ENCODE results near the gene INCA1.

INCA1 gene

GRCh38 chr17:4948166-4948930, 49.0 kb downstream of the INCA1 start, which contains the start of gene PFN1:
Gene PFN1, minus strand, starts transcription at chr17:4948530. Its CDS starts 136 bp downstream, at chr17:4948394.
- peak; percentile 94 for DNase-seq (ENCODE audit: low spot score)

- peak; percentile 78 for DNase-seq (ENCODE audit: low spot score)
These were observed 49.7 kb downstream of the INCA1 start for GRCh38 chr17:4947411-4948165.

- DNase-seq (ENCODE audit: low spot score), result no peak
These were observed 50.3 kb downstream of the INCA1 start for GRCh38 chr17:4947010-4947410.

- no peak for DNase-seq (ENCODE audit: low spot score)
These were observed 50.9 kb downstream of the INCA1 start for GRCh38 chr17:4946312-4946976.

- no peak for DNase-seq (ENCODE audit: low spot score)
These were observed 51.4 kb downstream of the INCA1 start for GRCh38 chr17:4945944-4946280.

- DNase-seq (ENCODE audit: low spot score), result peak; percentile 92
These were observed 52.0 kb downstream of the INCA1 start for GRCh38 chr17:4945176-4945943.

GRCh38 chr17:4944554-4945175, 52.7 kb downstream of the INCA1 start:
- DNase-seq (ENCODE audit: low spot score), result no peak

- no peak for DNase-seq (ENCODE audit: low spot score)
These were observed 53.2 kb downstream of the INCA1 start for GRCh38 chr17:4944163-4944553.

GRCh38 chr17:4942760-4943508, 54.4 kb downstream of the INCA1 start:
- no peak for DNase-seq (ENCODE audit: low spot score)

GRCh38 chr17:4941319-4941610, 56.1 kb downstream of the INCA1 start:
- DNase-seq (ENCODE audit: low spot score), result no peak

- peak; percentile 82 for DNase-seq (ENCODE audit: low spot score)
These were observed 56.6 kb downstream of the INCA1 start for GRCh38 chr17:4940555-4941318.

- DNase-seq (ENCODE audit: low spot score), result peak; percentile 98
These were observed 57.3 kb downstream of the INCA1 start, which contains the start of the genes RNF167 and SLC25A11 for GRCh38 chr17:4939796-4940554. Gene RNF167, plus strand, starts transcription at chr17:4940268. Its CDS starts 642 bp downstream, at chr17:4940910. Gene SLC25A11, minus strand, starts transcription at chr17:4940046. Its CDS starts 136 bp downstream, at chr17:4939910.

- no peak for DNase-seq (ENCODE audit: low spot score)
These were observed 57.9 kb downstream of the INCA1 start for GRCh38 chr17:4939546-4939795.

- no peak for DNase-seq (ENCODE audit: low spot score)
These were observed 58.4 kb downstream of the INCA1 start for GRCh38 chr17:4938688-4939545.

Data from GM03348 (cell line).